ENCODE results near the gene COX20.

Gene COX20, protein sequence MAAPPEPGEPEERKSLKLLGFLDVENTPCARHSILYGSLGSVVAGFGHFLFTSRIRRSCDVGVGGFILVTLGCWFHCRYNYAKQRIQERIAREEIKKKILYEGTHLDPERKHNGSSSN

DNA sequence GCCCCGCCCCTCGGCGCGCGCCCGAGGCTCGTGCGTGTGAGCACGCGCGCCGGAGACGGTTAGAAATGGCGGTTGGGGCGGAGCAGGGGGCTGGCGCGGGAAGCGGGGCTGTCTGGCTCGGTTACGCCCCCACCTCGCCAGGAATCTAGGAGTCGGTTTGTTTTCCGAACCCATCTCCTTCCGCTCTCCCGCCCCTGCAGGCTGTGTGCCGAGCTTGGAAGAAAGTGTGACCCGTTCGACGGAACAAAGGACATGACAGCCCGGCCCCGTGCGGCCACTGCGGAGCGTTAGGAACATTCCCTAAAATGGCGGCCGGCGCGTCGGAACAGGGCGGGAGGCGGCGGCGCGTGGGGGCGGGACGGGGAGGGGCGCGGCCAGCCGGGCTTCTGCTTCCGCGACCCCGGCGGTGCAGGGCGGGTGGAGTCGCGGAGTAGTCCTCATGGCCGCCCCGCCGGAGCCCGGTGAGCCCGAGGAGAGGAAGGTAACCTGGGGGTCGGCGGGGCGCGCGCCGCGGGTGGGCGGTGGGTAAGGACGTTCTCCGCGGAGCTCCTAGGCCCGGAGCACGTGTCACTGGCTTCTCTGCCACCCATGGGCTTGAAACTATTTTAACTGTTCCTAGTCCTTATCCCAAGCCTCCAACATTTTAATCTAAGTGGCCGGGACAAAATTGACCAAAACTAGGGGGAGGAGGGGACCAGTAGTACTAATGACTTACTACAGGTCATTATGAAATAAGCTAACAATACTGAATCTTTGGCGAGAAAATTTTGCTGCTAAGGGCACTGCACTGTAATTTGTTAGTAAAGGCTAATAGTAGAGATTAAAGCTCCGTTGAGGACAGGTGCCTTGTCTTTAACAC lies at the start of gene COX20:
COX20 (plus strand) TSS at position 383 of the 859 bp plus-strand sequence; CDS start at position 440, 57 bp downstream.
- TF ChIP-seq, protein P1, sequence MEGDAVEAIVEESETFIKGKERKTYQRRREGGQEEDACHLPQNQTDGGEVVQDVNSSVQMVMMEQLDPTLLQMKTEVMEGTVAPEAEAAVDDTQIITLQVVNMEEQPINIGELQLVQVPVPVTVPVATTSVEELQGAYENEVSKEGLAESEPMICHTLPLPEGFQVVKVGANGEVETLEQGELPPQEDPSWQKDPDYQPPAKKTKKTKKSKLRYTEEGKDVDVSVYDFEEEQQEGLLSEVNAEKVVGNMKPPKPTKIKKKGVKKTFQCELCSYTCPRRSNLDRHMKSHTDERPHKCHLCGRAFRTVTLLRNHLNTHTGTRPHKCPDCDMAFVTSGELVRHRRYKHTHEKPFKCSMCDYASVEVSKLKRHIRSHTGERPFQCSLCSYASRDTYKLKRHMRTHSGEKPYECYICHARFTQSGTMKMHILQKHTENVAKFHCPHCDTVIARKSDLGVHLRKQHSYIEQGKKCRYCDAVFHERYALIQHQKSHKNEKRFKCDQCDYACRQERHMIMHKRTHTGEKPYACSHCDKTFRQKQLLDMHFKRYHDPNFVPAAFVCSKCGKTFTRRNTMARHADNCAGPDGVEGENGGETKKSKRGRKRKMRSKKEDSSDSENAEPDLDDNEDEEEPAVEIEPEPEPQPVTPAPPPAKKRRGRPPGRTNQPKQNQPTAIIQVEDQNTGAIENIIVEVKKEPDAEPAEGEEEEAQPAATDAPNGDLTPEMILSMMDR (conservative IDR thresholded peaks at IDR 0.05; ENCODE audit: low read depth, low read length) = no peak
- peak; percentile 48 for DNase-seq (ENCODE audit: low read depth)
- peak within 1 kb of the TSS; percentile 73 for H3K4me3 ChIP-seq (ENCODE audit: low read length)

DNA sequence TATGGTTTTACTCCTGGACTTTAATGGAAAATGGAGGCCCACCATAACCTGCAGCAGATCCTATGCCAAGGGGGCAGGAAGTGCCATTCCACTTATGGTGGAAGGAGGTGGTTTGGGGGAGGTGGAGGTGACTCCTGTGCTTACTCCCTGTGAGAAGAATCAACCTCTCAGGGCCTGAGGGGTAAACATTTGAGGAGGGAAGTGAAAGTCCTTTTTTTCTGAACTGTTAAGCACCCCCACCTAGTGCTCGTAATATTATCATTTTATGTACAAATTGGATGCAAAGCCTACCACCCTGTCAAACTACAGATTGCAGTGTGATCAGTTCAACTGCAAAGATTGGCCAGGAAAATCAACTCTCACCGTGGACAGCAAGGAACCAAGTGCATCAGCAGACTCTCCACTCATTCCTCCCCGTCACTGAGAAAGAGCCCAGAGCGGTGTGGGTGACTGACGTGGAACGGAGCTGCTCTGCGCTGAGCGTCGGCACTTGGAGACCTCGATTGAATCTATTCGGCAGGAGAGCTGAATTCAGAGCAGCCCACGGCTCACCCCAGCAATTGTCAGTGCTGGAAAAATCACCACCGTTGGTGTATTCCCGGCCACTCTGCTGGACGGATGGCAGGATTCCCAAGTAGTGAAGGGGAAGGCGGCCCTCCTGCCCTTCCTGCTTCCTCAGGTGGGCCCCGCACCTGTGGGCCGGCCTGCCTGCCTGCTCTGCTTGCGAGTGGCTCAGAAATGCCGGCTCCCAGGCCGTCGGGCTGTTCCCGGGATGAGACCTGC lies 46.8 kb upstream of the COX20 start:
- no peak overlapping the region for H3K4me3 ChIP-seq (ENCODE audit: low read length)
- no peak for DNase-seq (ENCODE audit: low read depth)
- TF ChIP-seq, protein P1 (conservative IDR thresholded peaks at IDR 0.05; ENCODE audit: low read depth, low read length) = no peak

DNA sequence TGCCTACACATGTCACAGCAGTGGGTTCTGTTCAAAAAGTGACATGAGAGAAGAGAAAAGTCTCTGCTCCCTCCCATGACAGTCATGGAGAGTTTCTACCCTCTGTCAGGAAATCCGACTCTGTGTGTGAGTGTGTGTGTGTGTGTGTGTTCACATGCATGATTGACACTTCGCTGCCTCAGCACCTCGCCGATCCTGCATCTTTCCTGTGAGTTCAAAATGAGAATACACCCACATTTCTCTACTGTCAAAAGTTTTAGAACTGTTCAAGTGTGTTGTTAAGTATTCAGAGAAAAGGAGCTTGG lies 46.2 kb upstream of the COX20 start:
- TF ChIP-seq, protein P1 (conservative IDR thresholded peaks at IDR 0.05; ENCODE audit: low read depth, low read length) = no peak
- DNase-seq (ENCODE audit: low read depth) = no peak
- no peak overlapping the region for H3K4me3 ChIP-seq (ENCODE audit: low read length)

DNA sequence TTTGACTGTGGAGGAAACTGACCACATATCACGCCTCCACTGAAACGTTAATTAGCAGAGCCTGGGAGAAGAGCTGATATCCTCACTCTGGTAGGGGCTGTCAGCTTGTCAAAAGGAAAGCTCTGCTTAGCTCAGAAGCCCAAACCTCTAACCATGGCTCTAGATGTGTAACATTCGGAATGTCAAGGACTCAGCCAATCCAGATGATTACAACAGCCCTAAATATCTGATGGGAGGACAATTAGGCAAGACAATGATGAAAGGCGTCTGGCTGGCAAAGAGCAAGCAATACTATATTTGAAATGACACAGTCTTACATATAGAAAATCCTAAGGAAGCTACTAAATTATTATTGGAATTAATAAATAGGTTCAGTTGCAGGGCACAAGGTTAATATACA lies 45.7 kb upstream of the COX20 start:
- H3K4me3 ChIP-seq (ENCODE audit: low read length) = no peak overlapping the region
- TF ChIP-seq, protein P1 (conservative IDR thresholded peaks at IDR 0.05; ENCODE audit: low read depth, low read length) = no peak
- DNase-seq (ENCODE audit: low read depth) = no peak

DNA sequence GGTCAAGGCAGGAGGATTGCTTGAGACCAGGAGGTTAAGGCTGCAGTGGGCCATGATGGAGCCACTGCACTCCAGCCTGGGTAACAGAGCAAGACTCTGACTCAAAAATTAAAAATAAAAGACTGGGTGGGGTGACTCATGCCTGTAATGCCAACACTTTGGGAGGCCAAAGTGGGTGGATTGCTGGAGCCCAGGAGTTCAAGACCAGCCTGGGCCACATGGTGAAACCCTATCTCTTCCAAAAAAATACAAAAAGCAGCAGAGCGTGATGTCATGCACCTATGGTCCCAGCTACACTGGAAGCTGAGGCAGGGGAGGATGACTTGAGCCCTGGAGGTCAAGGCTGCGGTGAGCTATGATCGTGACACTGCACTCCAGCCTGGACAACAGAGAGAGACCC lies 44.4 kb upstream of the COX20 start:
- DNase-seq (ENCODE audit: low read depth) = no peak
- TF ChIP-seq, protein P1 (conservative IDR thresholded peaks at IDR 0.05; ENCODE audit: low read depth, low read length) = no peak
- no peak overlapping the region for H3K4me3 ChIP-seq (ENCODE audit: low read length)

DNA sequence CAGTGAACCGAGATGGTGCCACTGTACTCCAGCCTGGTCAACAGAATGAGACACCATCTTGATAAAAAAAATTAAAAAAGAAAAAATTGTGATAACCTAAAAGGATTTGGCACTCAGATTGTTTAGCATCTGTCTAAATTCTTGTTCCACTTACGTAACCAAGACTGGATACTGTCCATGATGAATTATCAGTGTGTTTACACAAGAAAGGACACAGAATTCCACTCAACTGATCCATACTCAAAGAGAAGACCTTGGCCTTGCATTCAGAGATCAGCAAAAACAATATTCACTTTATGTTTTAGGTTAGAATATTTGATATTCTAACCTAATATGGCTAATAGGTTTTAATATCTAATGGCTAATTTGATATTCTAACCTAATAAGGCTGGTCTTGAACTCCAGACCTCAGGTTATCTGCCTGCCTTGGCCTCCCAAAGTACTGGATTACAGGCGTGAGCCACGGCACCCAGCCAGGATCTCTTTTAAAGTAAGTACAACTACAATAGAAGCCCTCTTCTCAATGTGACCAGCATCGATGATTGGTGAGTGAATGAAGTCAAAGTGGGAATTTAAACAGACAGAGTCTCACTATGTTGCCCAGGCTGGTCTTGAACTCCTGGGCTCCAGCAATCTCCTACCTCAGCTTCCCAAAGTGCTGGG lies 43.1 kb upstream of the COX20 start:
- no peak overlapping the region for H3K4me3 ChIP-seq (ENCODE audit: low read length)
- TF ChIP-seq, protein P1 (conservative IDR thresholded peaks at IDR 0.05; ENCODE audit: low read depth, low read length) = no peak
- no peak for DNase-seq (ENCODE audit: low read depth)

Measured in retinal pigment epithelial cell (primary cell).